ENCODE data around the gene COL20A1. TPM values are rescaled to one million over a fixed set of nuclear protein-coding genes. Genes with fewer than 3 reads are reported as not detected.

Gene COL20A1
- total RNA-seq, 1 donor: not detected

GRCh38 chr20:63310265-63310991 lies 17.4 kb downstream of the COL20A1 start:
- H3K4me3 ChIP-seq (ENCODE audit: low read depth, low read length): no peak overlapping the region
- DNase-seq (ENCODE audit: low read depth): no peak
- no peak for TF ChIP-seq CTCF (IDR thresholded peaks at IDR 0.05; ENCODE audit: insufficient read depth, low read length)

- H3K4me3 ChIP-seq (ENCODE audit: low read depth, low read length): no peak overlapping the region
- no peak for DNase-seq (ENCODE audit: low read depth)
- no peak for TF ChIP-seq CTCF (IDR thresholded peaks at IDR 0.05; ENCODE audit: insufficient read depth, low read length)
Measured at GRCh38 chr20:63311186-63311832, 18.3 kb downstream of the COL20A1 start.

GRCh38 chr20:63311833-63312243 lies 18.9 kb downstream of the COL20A1 start:
- TF ChIP-seq CTCF (IDR thresholded peaks at IDR 0.05; ENCODE audit: insufficient read depth, low read length): no peak
- DNase-seq (ENCODE audit: low read depth): no peak
- H3K4me3 ChIP-seq (ENCODE audit: low read depth, low read length): no peak overlapping the region

- no peak for TF ChIP-seq CTCF (IDR thresholded peaks at IDR 0.05; ENCODE audit: insufficient read depth, low read length)
- H3K4me3 ChIP-seq (ENCODE audit: low read depth, low read length): no peak overlapping the region
- no peak for DNase-seq (ENCODE audit: low read depth)
Measured at GRCh38 chr20:63312273-63312672, 19.3 kb downstream of the COL20A1 start.

GRCh38 chr20:63312690-63313348 lies 19.8 kb downstream of the COL20A1 start:
- DNase-seq (ENCODE audit: low read depth): no peak
- no peak for TF ChIP-seq CTCF (IDR thresholded peaks at IDR 0.05; ENCODE audit: insufficient read depth, low read length)

GRCh38 chr20:63313349-63314014 lies 20.5 kb downstream of the COL20A1 start:
- no peak for TF ChIP-seq CTCF (IDR thresholded peaks at IDR 0.05; ENCODE audit: insufficient read depth, low read length)
- no peak for DNase-seq (ENCODE audit: low read depth)

More at GRCh38 chr20:63312690-63313348, 19.8 kb downstream of the COL20A1 start:
- no peak overlapping the region for H3K4me3 ChIP-seq (ENCODE audit: low read depth, low read length)

More at GRCh38 chr20:63313349-63314014, 20.5 kb downstream of the COL20A1 start:
- H3K4me3 ChIP-seq (ENCODE audit: low read depth, low read length): no peak overlapping the region
